ENCODE results near the gene MTMR1.

The MTMR1 gene

DNA sequence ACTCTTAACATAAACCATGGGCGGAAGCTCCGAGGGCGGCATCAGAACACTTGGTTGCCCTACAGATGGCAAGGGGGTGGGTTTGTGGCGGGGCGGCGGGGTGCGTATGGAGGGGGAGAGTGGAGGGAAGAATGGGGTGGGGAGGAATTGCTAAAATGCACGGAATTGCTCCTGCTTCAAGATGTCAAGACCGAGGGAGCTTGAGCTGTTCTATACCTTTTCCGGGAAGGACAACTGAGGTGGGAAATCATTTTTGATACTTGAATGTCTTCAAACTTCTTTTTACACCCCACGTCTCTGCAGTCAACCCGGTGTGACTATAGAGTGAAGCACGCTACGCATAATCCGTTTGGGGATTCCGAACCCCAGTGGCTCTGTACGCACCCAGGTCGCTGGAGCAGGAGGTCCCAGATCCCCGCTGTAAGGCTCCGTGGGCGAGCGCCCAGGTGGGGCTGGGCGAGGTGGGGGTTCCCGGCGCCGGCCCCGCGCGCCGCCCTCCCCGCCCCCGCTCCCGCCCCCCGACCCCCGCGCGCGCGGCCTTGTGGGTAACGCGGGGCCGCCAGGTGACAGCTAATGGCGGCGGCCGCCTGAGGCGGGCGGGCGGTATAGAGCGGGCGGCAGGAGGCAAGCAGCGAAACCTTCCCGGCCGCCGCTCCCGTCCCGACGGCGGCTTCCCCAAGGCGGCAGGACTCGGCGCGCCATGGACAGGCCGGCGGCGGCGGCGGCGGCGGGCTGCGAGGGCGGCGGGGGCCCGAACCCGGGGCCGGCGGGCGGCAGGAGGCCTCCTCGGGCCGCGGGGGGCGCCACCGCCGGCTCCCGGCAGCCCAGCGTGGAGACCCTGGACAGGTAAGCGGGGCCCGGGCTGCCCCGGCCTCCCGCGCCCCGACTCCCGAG lies at the start of gene MTMR1:
TSS of gene MTMR1 (plus strand) at position 566 of the 894 bp plus-strand sequence. CDS start at position 701, 135 bp downstream.
- peak; percentile 7 for DNase-seq (ENCODE audit: low read depth)
- H3K4me3 ChIP-seq (ENCODE audit: low read length), result peak within 1 kb of the TSS; percentile 56
- TF ChIP-seq, protein P1, sequence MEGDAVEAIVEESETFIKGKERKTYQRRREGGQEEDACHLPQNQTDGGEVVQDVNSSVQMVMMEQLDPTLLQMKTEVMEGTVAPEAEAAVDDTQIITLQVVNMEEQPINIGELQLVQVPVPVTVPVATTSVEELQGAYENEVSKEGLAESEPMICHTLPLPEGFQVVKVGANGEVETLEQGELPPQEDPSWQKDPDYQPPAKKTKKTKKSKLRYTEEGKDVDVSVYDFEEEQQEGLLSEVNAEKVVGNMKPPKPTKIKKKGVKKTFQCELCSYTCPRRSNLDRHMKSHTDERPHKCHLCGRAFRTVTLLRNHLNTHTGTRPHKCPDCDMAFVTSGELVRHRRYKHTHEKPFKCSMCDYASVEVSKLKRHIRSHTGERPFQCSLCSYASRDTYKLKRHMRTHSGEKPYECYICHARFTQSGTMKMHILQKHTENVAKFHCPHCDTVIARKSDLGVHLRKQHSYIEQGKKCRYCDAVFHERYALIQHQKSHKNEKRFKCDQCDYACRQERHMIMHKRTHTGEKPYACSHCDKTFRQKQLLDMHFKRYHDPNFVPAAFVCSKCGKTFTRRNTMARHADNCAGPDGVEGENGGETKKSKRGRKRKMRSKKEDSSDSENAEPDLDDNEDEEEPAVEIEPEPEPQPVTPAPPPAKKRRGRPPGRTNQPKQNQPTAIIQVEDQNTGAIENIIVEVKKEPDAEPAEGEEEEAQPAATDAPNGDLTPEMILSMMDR (IDR thresholded peaks at IDR 0.05; ENCODE audit: insufficient read depth, low read depth, low read length, missing control alignments), result no peak

DNA sequence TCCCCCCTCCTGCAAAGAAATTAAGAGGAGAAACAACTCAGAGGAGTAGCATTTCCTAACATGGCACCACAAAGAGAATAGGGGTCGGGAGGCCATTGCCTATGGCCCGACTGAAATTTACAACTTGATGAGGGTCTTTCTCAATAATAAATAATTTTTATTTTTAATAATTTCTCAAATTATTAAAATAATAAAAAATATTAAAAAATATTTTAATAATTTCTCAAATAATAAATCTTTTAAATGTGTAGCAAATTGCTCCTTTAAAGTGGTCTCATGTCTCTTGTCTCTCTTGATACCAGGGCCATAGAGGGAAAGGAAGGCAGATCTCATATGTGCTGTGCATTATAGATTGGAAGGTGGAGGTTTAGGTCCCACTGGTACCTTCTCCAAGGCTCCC lies 49.2 kb upstream of the MTMR1 start:
- no peak overlapping the region for H3K4me3 ChIP-seq (ENCODE audit: low read length)
- TF ChIP-seq, protein P1 (IDR thresholded peaks at IDR 0.05; ENCODE audit: insufficient read depth, low read depth, low read length, missing control alignments), result no peak

DNA sequence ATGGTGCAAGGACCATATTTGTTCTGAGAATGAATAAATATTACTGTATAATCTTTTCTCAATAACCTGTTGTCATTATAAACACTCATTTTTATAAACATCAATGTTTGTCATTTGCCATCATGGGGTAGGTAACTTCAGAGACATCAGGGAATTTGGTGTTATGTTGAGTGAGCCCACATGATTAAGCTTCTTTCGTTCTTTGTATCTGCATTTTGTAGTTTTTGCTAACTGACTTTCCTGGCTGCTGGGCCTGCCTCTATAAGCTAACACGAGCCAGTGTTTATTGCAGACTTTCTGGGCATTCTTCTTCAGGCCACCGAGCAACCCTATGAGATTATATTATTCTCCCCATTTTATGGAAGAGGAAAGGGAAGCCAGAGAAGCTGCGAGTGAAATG lies 48.8 kb upstream of the MTMR1 start:
- TF ChIP-seq, protein P1 (IDR thresholded peaks at IDR 0.05; ENCODE audit: insufficient read depth, low read depth, low read length, missing control alignments), result no peak
- H3K4me3 ChIP-seq (ENCODE audit: low read length), result no peak overlapping the region
- DNase-seq (ENCODE audit: low read depth), result no peak

More for the DNA sequence above, 49.2 kb upstream of the MTMR1 start:
- no peak for DNase-seq (ENCODE audit: low read depth)

DNA sequence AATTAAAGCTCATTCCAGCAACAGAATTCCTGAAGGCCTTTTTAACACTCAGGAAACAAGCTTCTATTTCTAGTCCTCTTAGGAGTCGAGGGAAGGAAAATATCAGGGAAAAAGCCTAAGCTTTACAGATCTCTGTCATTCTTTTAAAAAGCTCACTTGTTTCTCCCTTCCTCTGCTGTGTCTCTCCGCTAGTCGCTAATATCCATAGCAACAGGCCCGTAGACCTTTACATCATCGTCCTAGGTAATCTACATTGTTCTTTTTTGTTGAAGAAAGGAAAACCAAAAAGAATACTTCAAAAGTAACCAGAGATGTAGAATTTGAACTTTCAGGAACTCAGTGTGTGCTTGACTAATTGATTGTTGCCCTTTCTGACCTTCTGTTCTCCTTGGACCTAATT lies 45.9 kb upstream of the MTMR1 start:
- TF ChIP-seq, protein P1 (IDR thresholded peaks at IDR 0.05; ENCODE audit: insufficient read depth, low read depth, low read length, missing control alignments), result no peak
- DNase-seq (ENCODE audit: low read depth), result no peak

DNA sequence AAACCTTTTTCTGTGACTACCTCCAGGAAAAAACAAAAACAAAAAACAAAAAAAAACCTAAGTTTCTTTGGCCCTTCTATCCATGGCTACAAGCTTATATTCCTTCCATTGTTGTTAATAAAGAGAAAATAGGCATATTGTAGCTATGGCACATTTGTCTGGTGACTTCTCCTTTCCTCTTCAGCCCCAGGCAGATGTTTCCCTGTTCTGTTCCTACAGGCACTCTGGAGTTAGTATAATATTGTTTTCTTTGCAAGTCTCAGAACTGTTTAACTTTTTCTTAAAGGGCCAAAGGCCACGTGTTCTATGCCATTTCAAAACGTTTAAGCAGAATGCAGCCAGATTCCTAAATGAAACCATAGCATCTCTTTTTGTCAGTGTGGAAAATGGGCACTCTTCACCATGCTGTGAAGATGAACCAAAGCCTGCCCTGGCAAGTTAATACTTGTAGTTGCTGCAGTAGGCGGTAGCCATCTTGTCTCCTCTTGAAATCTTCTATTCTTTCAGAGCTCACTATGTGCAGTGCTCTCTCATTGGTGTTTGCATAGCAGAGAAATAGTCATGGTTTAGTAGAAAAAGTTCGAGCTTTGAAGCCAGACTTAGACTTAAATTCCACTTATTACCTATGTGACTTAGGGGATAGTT lies 44.8 kb upstream of the MTMR1 start:
- TF ChIP-seq, protein P1 (IDR thresholded peaks at IDR 0.05; ENCODE audit: insufficient read depth, low read depth, low read length, missing control alignments), result no peak
- DNase-seq (ENCODE audit: low read depth), result peak; percentile 53
- no peak overlapping the region for H3K4me3 ChIP-seq (ENCODE audit: low read length)

More for the DNA sequence above, 45.9 kb upstream of the MTMR1 start:
- no peak overlapping the region for H3K4me3 ChIP-seq (ENCODE audit: low read length)

DNA sequence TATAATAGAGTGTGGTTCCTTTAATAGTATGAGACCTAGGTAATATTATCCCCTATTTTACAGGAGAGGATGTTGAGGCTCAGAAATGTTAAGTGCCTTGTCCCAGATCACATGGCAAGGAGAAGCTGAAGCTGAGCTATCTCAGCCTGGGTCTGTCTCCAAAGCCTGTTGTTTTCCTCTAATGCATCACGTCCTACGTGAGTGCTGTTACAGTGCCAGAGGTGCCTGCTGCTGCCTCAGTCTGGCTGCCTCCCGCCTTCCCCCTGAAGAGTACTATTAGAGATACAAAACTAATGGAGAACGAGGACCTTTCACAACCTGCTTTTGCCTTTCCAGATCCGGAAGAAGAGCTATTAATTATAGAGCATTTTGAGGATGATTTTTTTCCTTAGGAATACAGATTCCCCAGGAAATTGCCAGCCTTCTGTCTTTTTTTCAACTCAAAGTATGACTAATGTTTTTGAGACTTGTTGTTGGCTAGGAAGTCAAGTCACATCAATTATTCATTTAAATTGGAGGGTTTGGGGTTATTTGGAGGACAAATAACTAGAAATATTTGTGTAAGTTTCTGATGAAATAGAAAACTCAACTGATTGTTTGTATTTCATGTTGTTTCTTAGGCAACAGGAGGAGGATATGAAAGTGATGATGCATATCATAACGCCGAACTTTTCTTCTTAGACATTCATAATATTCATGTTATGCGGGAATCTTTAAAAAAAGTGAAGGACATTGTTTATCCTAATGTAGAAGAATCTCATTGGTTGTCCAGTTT lies 43.9 kb upstream of the MTMR1 start:
- TF ChIP-seq, protein P1 (IDR thresholded peaks at IDR 0.05; ENCODE audit: insufficient read depth, low read depth, low read length, missing control alignments), result no peak
- no peak for DNase-seq (ENCODE audit: low read depth)

More for the DNA sequence above, 43.9 kb upstream of the MTMR1 start:
- H3K4me3 ChIP-seq (ENCODE audit: low read length), result no peak overlapping the region
